ENCODE results near the gene CHRNB1. TPM values are rescaled to one million over a fixed set of nuclear protein-coding genes. Genes with fewer than 3 reads are reported as not detected.

The CHRNB1 gene
- total and polyA plus RNA-seq, 5 experiments from 2014 or later = 5.4 to 24.5 (median 18.1) TPM

DNA sequence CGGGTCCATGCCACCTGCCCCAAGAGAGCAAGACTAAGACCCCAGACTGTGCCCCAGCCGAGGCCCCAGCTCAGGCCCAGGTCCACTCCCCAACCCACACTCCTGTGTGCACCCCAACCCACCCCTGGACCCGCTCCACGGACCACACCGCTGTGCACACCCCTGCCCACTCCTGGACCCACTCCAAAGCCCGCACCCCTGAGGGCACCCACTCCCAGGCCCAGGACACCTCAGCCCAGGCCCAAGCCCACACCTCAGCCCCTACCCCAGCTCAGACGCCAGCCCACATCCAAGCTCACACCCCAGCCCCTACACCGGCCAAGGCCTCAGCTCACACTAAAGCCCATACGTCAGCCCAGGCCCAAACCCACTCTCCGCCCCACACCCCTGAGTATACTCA is 15.1 kb upstream of the CHRNB1 start:
- DNase-seq (no peak), ATAC-seq (no peak)
- H3K9me3 Mint-ChIP-seq = no peaks in the 10 kb centered on the region
- no peak overlapping the region for H3K27ac Mint-ChIP-seq
- H3K36me3 Mint-ChIP-seq = no peaks in the 10 kb centered on the region
- H3K4me3 Mint-ChIP-seq = no peak overlapping the region
- peaks cover 0 to 1% (median under 1%) of the 10 kb centered on the region in 4 donors for H3K4me1 Mint-ChIP-seq
- H3K27me3 Mint-ChIP-seq = no peaks in the 10 kb centered on the region
- POLR2A ChIA-PET = no interaction called here

DNA sequence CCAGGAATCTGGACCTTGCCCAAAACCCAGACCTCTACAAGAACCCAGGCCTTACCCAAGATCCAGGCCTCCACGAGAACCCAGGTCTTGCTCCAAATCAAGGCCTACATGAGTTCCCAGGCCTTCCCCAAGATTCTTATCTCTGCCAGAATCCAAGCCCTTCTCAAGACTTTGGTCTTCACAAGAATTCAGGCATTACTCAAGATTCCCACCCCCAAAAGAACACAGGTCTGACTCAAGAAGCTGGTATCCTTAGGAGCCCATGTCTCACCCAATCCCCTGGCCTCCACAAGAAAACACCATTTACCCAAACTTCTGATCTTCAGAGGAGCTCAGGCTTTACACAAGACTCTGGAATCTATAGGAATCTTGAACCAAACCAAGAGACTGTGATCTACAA is 13.6 kb upstream of the CHRNB1 start:
- DNase-seq = no peak
- Mint-ChIP-seq H3K36me3 (no peaks in the 10 kb centered on the region), H3K9me3 (no peaks in the 10 kb centered on the region)

DNA sequence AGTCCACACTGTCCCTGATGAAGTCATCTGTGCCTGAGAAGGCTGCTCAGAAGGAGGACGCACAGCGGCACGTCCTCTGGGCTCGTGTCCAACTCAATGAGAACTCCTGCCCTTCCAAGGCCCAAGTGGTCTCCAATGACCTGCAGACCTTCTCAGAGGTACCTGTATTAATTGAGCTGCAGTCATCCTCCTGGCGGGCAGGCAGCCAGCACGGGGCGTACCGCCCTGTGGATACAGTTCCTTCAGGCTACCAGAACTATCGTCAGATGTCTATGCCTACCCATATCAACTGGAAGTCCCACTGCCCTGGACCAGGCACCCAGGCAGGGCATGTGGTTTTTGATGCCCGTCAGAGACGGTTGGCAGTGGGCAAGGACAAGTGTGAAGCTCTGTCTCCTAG is 12.6 kb upstream of the CHRNB1 start:
- POLR2A ChIA-PET = interaction anchor here (1.6 to 1.9 kb wide), 2 partner anchors 52 to 254 kb away, joined by 5 to 6 read pairs; partner anchors contain the start of genes POLR2A and TP53
- peaks cover 7 to 20% (median 16%) of the 10 kb centered on the region in 4 donors for H3K4me1 Mint-ChIP-seq

More for the DNA sequence above, 13.6 kb upstream of the CHRNB1 start:
- H3K27me3 Mint-ChIP-seq = no peaks in the 10 kb centered on the region
- H3K27ac Mint-ChIP-seq = no peak overlapping the region
- POLR2A ChIA-PET = interaction anchor here (0.9 to 1.6 kb wide), 2 partner anchors 27 to 255 kb away, joined by 5 read pairs; partner anchors contain the start of genes TMEM256 and TP53
- no peak for ATAC-seq
- H3K4me1 Mint-ChIP-seq = peaks cover 3 to 11% (median 9%) of the 10 kb centered on the region in 4 donors
- no peak overlapping the region for H3K4me3 Mint-ChIP-seq

GRCh38 chr17:7435676-7436555 is 8.9 kb upstream of the CHRNB1 start:
- POLR2A ChIA-PET = interaction anchor here (0.5 to 8.3 kb wide), 35 partner anchors 9 to 251 kb away, joined by 3 to 133 read pairs (median 6); partner anchors contain the start of genes ACAP1, CHRNB1, NEURL4 and NLGN2
- peaks cover 5 to 25% (median 11%) of the 10 kb centered on the region in 5 donors for H3K27me3 Mint-ChIP-seq
- peak overlapping the region; percentile 91 to 99 (median 98) for H3K27ac Mint-ChIP-seq
- ATAC-seq (peak; percentile 35 to 37), DNase-seq (peak in 7 of 10 donors; percentile 25 to 77 (median 44))
- no peaks in the 10 kb centered on the region for H3K36me3 Mint-ChIP-seq
- peak overlapping the region; percentile 90 to 98 (median 95) for H3K4me3 Mint-ChIP-seq
- no peaks in the 10 kb centered on the region for H3K9me3 Mint-ChIP-seq
- peaks cover 22 to 51% (median 42%) of the 10 kb centered on the region in 4 donors for H3K4me1 Mint-ChIP-seq

More for the DNA sequence above, 12.6 kb upstream of the CHRNB1 start:
- no peak overlapping the region for H3K4me3 Mint-ChIP-seq
- H3K27ac Mint-ChIP-seq = peak overlapping the region in 1 of 10 donors; percentile 15
- H3K9me3 Mint-ChIP-seq = no peaks in the 10 kb centered on the region
- no peaks in the 10 kb centered on the region for H3K27me3 Mint-ChIP-seq
- ATAC-seq (no peak), DNase-seq (no peak)
- H3K36me3 Mint-ChIP-seq = no peaks in the 10 kb centered on the region

DNA sequence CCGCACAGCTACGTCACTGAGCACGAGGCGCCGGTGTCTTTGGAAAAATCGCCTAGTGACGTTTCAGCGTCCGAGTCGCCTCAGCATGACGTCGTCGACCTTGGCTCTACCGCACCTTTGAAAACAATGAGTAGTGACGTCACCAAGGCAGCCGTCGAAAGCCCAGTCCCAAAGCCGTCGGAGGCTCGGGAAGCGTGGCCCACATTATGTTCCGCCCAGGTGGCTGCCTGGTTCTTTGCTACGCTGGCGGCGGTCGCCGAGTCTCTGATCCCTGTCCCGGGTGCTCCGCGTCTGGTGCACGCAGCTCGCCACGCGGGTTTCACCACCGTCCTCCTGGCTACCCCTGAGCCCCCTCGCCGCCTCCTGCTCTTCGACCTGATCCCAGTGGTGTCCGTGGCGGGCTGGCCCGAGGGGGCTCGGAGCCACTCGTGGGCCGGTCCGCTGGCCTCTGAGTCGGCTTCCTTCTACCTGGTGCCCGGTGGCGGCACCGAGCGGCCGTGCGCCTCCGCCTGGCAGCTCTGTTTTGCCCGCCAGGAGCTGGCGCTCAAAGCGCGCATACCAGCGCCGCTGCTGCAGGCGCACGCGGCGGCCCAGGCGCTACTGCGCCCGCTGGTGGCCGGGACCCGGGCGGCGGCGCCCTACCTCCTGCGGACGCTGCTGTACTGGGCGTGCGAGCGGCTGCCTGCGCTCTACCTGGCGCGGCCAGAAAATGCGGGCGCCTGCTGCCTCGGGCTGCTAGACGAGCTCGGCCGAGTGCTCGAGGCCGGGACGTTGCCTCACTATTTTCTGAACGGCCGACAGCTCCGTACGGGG is 8.1 kb upstream of the CHRNB1 start:
- Mint-ChIP-seq H3K27me3 (peaks cover 5 to 34% (median 15%) of the 10 kb centered on the region in 5 donors), H3K4me3 (peak overlapping the region; percentile 90 to 98 (median 95)), H3K9me3 (no peaks in the 10 kb centered on the region), H3K27ac (peak overlapping the region; percentile 83 to 99 (median 98)), H3K4me1 (peaks cover 22 to 51% (median 43%) of the 10 kb centered on the region in 4 donors), H3K36me3 (no peaks in the 10 kb centered on the region)
- POLR2A ChIA-PET = interaction anchor here (0.5 to 8.3 kb wide), 33 partner anchors 8 to 250 kb away, joined by 3 to 133 read pairs (median 6); partner anchors contain the start of genes ACAP1, CHRNB1, NLGN2 and PHF23
- peak; percentile 71 to 87 (median 82) for DNase-seq
- peak; percentile 68 for ATAC-seq

DNA sequence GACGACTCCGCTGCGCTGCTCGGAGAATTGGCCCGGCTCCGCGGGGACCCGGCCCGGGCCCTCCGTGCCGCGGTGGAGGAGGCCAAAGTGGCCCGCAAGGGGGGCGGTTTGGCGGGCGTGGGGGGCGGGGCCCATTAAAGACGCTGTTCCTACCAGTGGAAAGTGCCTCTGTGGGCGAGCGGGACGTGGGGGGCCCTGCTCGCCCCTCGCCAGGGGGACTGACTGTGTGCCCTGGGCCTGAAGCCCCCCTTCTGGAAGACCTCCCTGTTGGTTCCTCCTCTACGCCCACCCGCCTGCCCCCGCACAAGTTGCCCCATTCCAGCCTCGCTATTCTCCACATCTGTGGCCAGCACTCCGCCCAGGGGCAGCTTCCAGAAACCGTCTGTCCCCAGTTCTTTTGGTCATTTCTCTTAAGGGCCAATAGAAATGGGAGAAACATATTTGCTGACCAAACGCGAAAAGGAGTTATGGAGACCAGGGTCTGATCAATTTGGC is 7.4 kb upstream of the CHRNB1 start:
- peak overlapping the region in 8 of 10 donors; percentile 22 to 98 (median 78) for H3K27ac Mint-ChIP-seq
- H3K4me3 Mint-ChIP-seq = peak overlapping the region; percentile 71 to 96 (median 84)
- ATAC-seq (no peak), DNase-seq (no peak)
- H3K27me3 Mint-ChIP-seq = peaks cover 6 to 40% (median 19%) of the 10 kb centered on the region in 5 donors
- POLR2A ChIA-PET = interaction anchor here (0.5 to 8.3 kb wide), 28 partner anchors 8 to 249 kb away, joined by 3 to 133 read pairs (median 6); partner anchors contain the start of genes ACAP1, CHRNB1, NLGN2 and PHF23
- H3K9me3 Mint-ChIP-seq = no peaks in the 10 kb centered on the region
- H3K4me1 Mint-ChIP-seq = peaks cover 22 to 51% (median 43%) of the 10 kb centered on the region in 4 donors
- no peaks in the 10 kb centered on the region for H3K36me3 Mint-ChIP-seq

- Mint-ChIP-seq H3K9me3 (no peaks in the 10 kb centered on the region), H3K4me1 (peaks cover 22 to 51% (median 43%) of the 10 kb centered on the region in 4 donors), H3K36me3 (no peaks in the 10 kb centered on the region), H3K27me3 (peaks cover 8 to 47% (median 24%) of the 10 kb centered on the region in 5 donors), H3K27ac (peak overlapping the region in 9 of 10 donors; percentile 22 to 88 (median 82)), H3K4me3 (peak overlapping the region; percentile 71 to 95 (median 84))
- peak in 9 of 10 donors; percentile 34 to 75 (median 54) for DNase-seq
- ATAC-seq = no peak
- POLR2A ChIA-PET = interaction anchor here (0.5 to 8.3 kb wide), 16 partner anchors 10 to 249 kb away, joined by 3 to 133 read pairs (median 4); partner anchors contain the start of genes ACAP1, PLSCR3, POLR2A and SLC35G6
Observed at GRCh38 chr17:7437950-7438614, 6.8 kb upstream of the CHRNB1 start.

- Mint-ChIP-seq H3K27ac (peak overlapping the region; percentile 21 to 83 (median 66)), H3K27me3 (peaks cover 9 to 55% (median 28%) of the 10 kb centered on the region in 5 donors), H3K4me1 (peaks cover 23 to 51% (median 43%) of the 10 kb centered on the region in 4 donors), H3K36me3 (no peaks in the 10 kb centered on the region), H3K4me3 (peak overlapping the region; percentile 71 to 95 (median 84)), H3K9me3 (no peaks in the 10 kb centered on the region)
- ATAC-seq (no peak), DNase-seq (no peak)
- POLR2A ChIA-PET = interaction anchor here (0.6 to 8.3 kb wide), 17 partner anchors 9 to 248 kb away, joined by 3 to 133 read pairs (median 10); partner anchors contain the start of genes ACAP1, PLSCR3, POLR2A and SLC35G6
Observed at GRCh38 chr17:7438656-7439460, 6.0 kb upstream of the CHRNB1 start.

DNA sequence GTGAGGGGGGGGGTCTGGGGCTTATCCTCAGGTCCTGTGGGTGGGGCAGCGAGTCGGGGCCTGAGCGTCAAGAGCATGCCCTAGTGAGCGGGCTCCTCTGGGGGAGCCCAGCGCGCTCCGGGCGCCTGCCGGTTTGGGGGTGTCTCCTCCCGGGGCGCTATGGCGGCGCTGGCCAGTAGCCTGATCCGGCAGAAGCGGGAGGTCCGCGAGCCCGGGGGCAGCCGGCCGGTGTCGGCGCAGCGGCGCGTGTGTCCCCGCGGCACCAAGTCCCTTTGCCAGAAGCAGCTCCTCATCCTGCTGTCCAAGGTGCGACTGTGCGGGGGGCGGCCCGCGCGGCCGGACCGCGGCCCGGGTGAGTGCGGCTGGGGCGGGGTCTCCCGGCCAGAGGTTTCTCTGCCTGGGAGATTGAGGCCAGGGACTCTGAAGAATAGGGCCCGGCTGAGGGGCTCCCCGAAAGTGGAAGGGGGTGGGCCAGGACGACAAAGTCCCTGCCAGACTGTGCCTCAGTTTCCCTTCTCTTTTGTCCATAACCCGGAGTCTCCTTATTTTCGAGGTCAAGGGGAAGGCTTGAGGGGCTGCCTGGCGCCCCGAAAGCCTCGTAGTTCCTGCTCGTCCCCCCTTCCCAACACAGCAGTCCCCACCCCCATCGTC is 5.3 kb upstream of the CHRNB1 start, which contains the start of gene FGF11:
TSS of gene FGF11 (plus strand) at position 51 of the 651 bp plus-strand sequence. CDS start at position 160, 109 bp downstream.
- no peak for DNase-seq
- H3K36me3 Mint-ChIP-seq = no peaks in the 10 kb centered on the region
- H3K27me3 Mint-ChIP-seq = peaks cover 9 to 61% (median 30%) of the 10 kb centered on the region in 5 donors

More for the DNA sequence above, 5.3 kb upstream of the CHRNB1 start, which contains the start of gene FGF11:
- Mint-ChIP-seq H3K4me1 (peaks cover 23 to 51% (median 44%) of the 10 kb centered on the region in 4 donors), H3K9me3 (no peaks in the 10 kb centered on the region), H3K27ac (peak within 1 kb of the TSS; percentile 21 to 83 (median 74)), H3K4me3 (peak within 1 kb of the TSS; percentile 80 to 95 (median 88))
- no peak for ATAC-seq
- POLR2A ChIA-PET = interaction anchor here (0.7 to 8.3 kb wide), 7 partner anchors 9 to 396 kb away, joined by 3 to 133 read pairs (median 22); partner anchors contain the start of genes POLR2A, TMEM95 and ZBTB4

All from naive thymus-derived CD8-positive, alpha-beta T cell (primary cell).